H9 (cell line): Measurements from ENCODE around the gene RIC1. TPM values are rescaled to one million over a fixed set of nuclear protein-coding genes. Genes with fewer than 3 reads are reported as not detected.

Experiments used
- DNase-seq: peaks from one replicate; pipeline ENCODE4 v3.0.0-alpha.2; 2017
- H2AFZ ChIP-seq: one replicate; pipeline ENCODE4 v1.6.1; 2013; ENCODE audit warnings: mild to moderate bottlenecking, low read length, control low read depth, moderate library complexity
- H2AK5ac ChIP-seq: 2 replicates; pipeline ENCODE4 v1.6.1; 2013; ENCODE audit warnings: low read length, control low read depth, mixed read lengths; ENCODE audit not compliant: insufficient read length
- H2BK120ac ChIP-seq: one replicate; pipeline ENCODE4 v1.6.1; 2013; ENCODE audit warnings: low read depth, mild to moderate bottlenecking, low read length, control low read depth, inconsistent platforms; ENCODE audit not compliant: poor library complexity, severe bottlenecking
- H2BK12ac ChIP-seq: 2 replicates; pipeline ENCODE4 v1.6.1; 2013; ENCODE audit warnings: low read length, control low read depth, mixed read lengths, low read depth; ENCODE audit not compliant: insufficient read length
- H2BK15ac ChIP-seq: 2 replicates; pipeline ENCODE4 v1.6.1; 2013; ENCODE audit warnings: low read depth, low read length, control low read depth
- H2BK20ac ChIP-seq: one replicate; pipeline ENCODE4 v1.6.1; 2013; ENCODE audit warnings: low read depth, mild to moderate bottlenecking, low read length, control low read depth, inconsistent platforms; ENCODE audit not compliant: poor library complexity, severe bottlenecking
- H2BK5ac ChIP-seq: 2 replicates; pipeline ENCODE4 v1.6.1; 2013; ENCODE audit warnings: low read length, control low read depth, mixed read lengths; ENCODE audit not compliant: insufficient read length
- H3K14ac ChIP-seq: 2 replicates; pipeline ENCODE4 v1.6.1; 2013; ENCODE audit warnings: low read length, control low read depth; ENCODE audit not compliant: insufficient read depth
- H3K18ac ChIP-seq: 2 replicates; pipeline ENCODE4 v1.6.1; 2013; ENCODE audit warnings: low read depth, mild to moderate bottlenecking, mixed read lengths, low read length, control low read depth; ENCODE audit not compliant: insufficient read length
- H3K23ac ChIP-seq: 2 replicates; pipeline ENCODE4 v1.6.1; 2013; ENCODE audit warnings: low read length, control low read depth, mixed read lengths, low read depth; ENCODE audit not compliant: insufficient read length
- H3K23me2 ChIP-seq: 2 replicates; pipeline ENCODE4 v1.6.1; 2013; ENCODE audit warnings: low read depth, mild to moderate bottlenecking, mixed read lengths, low read length, control low read depth; ENCODE audit not compliant: insufficient read length, poor library complexity, severe bottlenecking
- H3K27ac ChIP-seq: 2 replicates; pipeline ENCODE4 v1.5.1; 2013; ENCODE audit warnings: low read length, control low read depth, mixed read lengths, low read depth; ENCODE audit not compliant: insufficient read length
- H3K27me3 ChIP-seq: 2 replicates; pipeline ENCODE4 v1.6.1; 2013; ENCODE audit warnings: low read length, control low read depth, inconsistent platforms; ENCODE audit not compliant: insufficient read depth
- H3K4ac ChIP-seq: 2 replicates; pipeline ENCODE4 v1.6.1; 2013; ENCODE audit warnings: low read depth, mild to moderate bottlenecking, control low read depth, inconsistent platforms, low read length, moderate library complexity
- H3K4me1 ChIP-seq: 2 replicates; pipeline ENCODE4 v1.6.1; 2013; ENCODE audit warnings: low read length, control low read depth, inconsistent platforms; ENCODE audit not compliant: insufficient read depth
- H3K4me2 ChIP-seq: 2 replicates; pipeline ENCODE4 v1.6.1; 2013; ENCODE audit warnings: low read length, control low read depth, mixed read lengths; ENCODE audit not compliant: insufficient read length, insufficient read depth
- H3K56ac ChIP-seq: 2 replicates; pipeline ENCODE4 v1.6.1; 2013; ENCODE audit warnings: low read depth, mild to moderate bottlenecking, mixed read lengths, low read length, control low read depth; ENCODE audit not compliant: insufficient read length
- H3K79me1 ChIP-seq: 2 replicates; pipeline ENCODE4 v1.6.1; 2013; ENCODE audit warnings: low read depth, mild to moderate bottlenecking, moderate library complexity, low read length, control low read depth, inconsistent platforms; ENCODE audit not compliant: insufficient read depth, poor library complexity, severe bottlenecking
- H3K79me2 ChIP-seq: 2 replicates; pipeline ENCODE4 v1.6.1; 2013; ENCODE audit warnings: low read length, control low read depth, inconsistent platforms; ENCODE audit not compliant: insufficient read depth
- H3K9ac ChIP-seq: 2 replicates; pipeline ENCODE4 v1.6.1; 2013; ENCODE audit warnings: low read length, control low read depth, mixed read lengths; ENCODE audit not compliant: insufficient read length; ENCODE audit errors: extremely low read depth
- H3K9me3 ChIP-seq: one replicate; pipeline ENCODE4 v1.6.1; 2013; ENCODE audit warnings: low read depth, low read length, inconsistent platforms; ENCODE audit not compliant: control insufficient read depth
- H3T11ph ChIP-seq: one replicate; pipeline ENCODE4 v1.6.1; 2013; ENCODE audit warnings: mild to moderate bottlenecking, low read length, control low read depth, inconsistent platforms
- H4K20me1 ChIP-seq: one replicate; pipeline ENCODE4 v1.6.1; 2013; ENCODE audit not compliant: control insufficient read depth, insufficient read length, insufficient read depth
- H4K5ac ChIP-seq: 2 replicates; pipeline ENCODE4 v1.6.1; 2013; ENCODE audit warnings: low read depth, mild to moderate bottlenecking, mixed read lengths, low read length, control low read depth; ENCODE audit not compliant: insufficient read length
- H4K8ac ChIP-seq: replicated peaks from 2 replicates; pipeline ENCODE4 v1.6.1; 2013; ENCODE audit warnings: low read length, control low read depth, mixed read lengths, low read depth; ENCODE audit not compliant: insufficient read length
- H4K91ac ChIP-seq: 2 replicates; pipeline ENCODE4 v1.6.1; 2013; ENCODE audit warnings: low read depth, mild to moderate bottlenecking, moderate library complexity, mixed read lengths, low read length, control low read depth; ENCODE audit not compliant: insufficient read length
- H3K27ac Mint-ChIP-seq, 3 experiments: 2 replicates in 2 of 3; 3 replicates in 1 of 3; pipeline ENCODE4 v1.8.0; 2020 to 2021; ENCODE audit warnings: mixed read lengths in 3 of 3, mild to moderate bottlenecking in 1 of 3, moderate library complexity in 1 of 3
- H3K27me3 Mint-ChIP-seq: 2 replicates; pipeline ENCODE4 v1.8.0; 2021; ENCODE audit warnings: low read depth, mild to moderate bottlenecking, moderate library complexity, mixed read lengths
- H3K36me3 Mint-ChIP-seq, 3 experiments: 2 replicates in 2 of 3; 3 replicates in 1 of 3; pipeline ENCODE4 v1.8.0; 2020 to 2021; ENCODE audit warnings: low read depth in 3 of 3, mixed read lengths in 3 of 3; ENCODE audit not compliant: insufficient read depth in 1 of 3
- H3K4me1 Mint-ChIP-seq, 2 experiments: 2 replicates each; pipeline ENCODE4 v1.8.0; 2020; ENCODE audit warnings: mixed read lengths in 2 of 2
- H3K4me3 Mint-ChIP-seq, 2 experiments: 2 replicates in 1 of 2; 3 replicates in 1 of 2; pipeline ENCODE4 v1.8.0; 2020 to 2021; ENCODE audit warnings: mild to moderate bottlenecking in 2 of 2, mixed read lengths in 2 of 2, moderate library complexity in 1 of 2
- H3K9me3 Mint-ChIP-seq, 2 experiments: 2 replicates in 1 of 2; 3 replicates in 1 of 2; pipeline ENCODE4 v1.8.0; 2020; ENCODE audit warnings: mild to moderate bottlenecking in 2 of 2, mixed read lengths in 2 of 2, moderate library complexity in 1 of 2
- CTCF ChIP-seq: fragments of 200-600 bp; sonication (generic); conservative IDR thresholded peaks from 3 replicates; pipeline ENCODE4 v1.8.0; 2021; ENCODE audit warnings: antibody characterized with exemption, mild to moderate bottlenecking
- total RNA-seq: library from RNA; stranded (reverse); gene quantifications from 2 replicates; pipeline ENCODE4 v1.2.1, GENCODE V29; 2021

RIC1 gene
- total RNA-seq, 1 experiment from 2014 or later = 13.7 TPM

GRCh38 chr9:5643005-5643624, 14.2 kb downstream of the RIC1 start:
- H3K27me3 Mint-ChIP-seq = no peaks in the 10 kb centered on the region
- Histone ChIP-seq H3K4ac (no peak overlapping the region), H4K8ac (no peak overlapping the region), H3K4me1 (no peaks in the 10 kb centered on the region), H3K56ac (no peak overlapping the region), H4K91ac (no peak overlapping the region), H2BK20ac (no peak overlapping the region), H4K20me1 (no peaks in the 10 kb centered on the region), H4K5ac (no peak overlapping the region), H3K79me2 (peaks cover 22% of the 10 kb centered on the region; the same call in 1 of the 2 replicates), H2BK15ac (no peak overlapping the region), H3K4me2 (no peak overlapping the region), H2BK12ac (no peak overlapping the region), H3K23ac (no peak overlapping the region), H3K14ac (no peak overlapping the region), H3K18ac (no peak overlapping the region), H2BK120ac (no peak overlapping the region), H3T11ph (no peak overlapping the region), H3K9me3 (no peaks in the 10 kb centered on the region), H2AK5ac (no peak overlapping the region), H3K27me3 (no peaks in the 10 kb centered on the region), H3K27ac (no peak overlapping the region), H3K23me2 (no peaks in the 10 kb centered on the region), H2BK5ac (no peak overlapping the region), H3K9ac (no peak overlapping the region), H2AFZ (no peak overlapping the region), H3K79me1 (no peaks in the 10 kb centered on the region)
- no peak for TF ChIP-seq CTCF
- no peak for DNase-seq
- H3K4me1 Mint-ChIP-seq = peaks cover 0 to 2% of the 10 kb centered on the region in 2 experiments; a peak in 1 of 4 replicates
- no peak overlapping the region for H3K4me3 Mint-ChIP-seq
- H3K27ac Mint-ChIP-seq = no peak overlapping the region
- peaks cover 0 to 2% of the 10 kb centered on the region in 2 experiments; a peak in 2 of 5 replicates for H3K9me3 Mint-ChIP-seq
- peaks cover 0 to 6% (median 4%) of the 10 kb centered on the region in 3 experiments; a peak in 3 of 7 replicates for H3K36me3 Mint-ChIP-seq
